HEK293 (cell line): ENCODE data around the gene TAF5.

ENCODE experiments used
- GLI4 ChIP-seq: fragments of 450-650 bp; formaldehyde crosslinking; IDR thresholded peaks from 2 replicates; pipeline ENCODE4 v1.5.1; 2016; ENCODE audit warnings: missing biosample characterization, missing genetic modification characterization
- MEIS1 ChIP-seq: sonication (generic); formaldehyde crosslinking; IDR thresholded peaks from 2 replicates; pipeline ENCODE4 v1.8.1; 2022; ENCODE audit warnings: missing genetic modification reagents, mild to moderate bottlenecking, borderline replicate concordance
- SP2 ChIP-seq: fragments of 450-650 bp; formaldehyde crosslinking; IDR thresholded peaks from 2 replicates; pipeline ENCODE4 v1.5.1; 2016; ENCODE audit warnings: missing biosample characterization, missing genetic modification characterization
- ZNF174 ChIP-seq: fragments of 450-650 bp; formaldehyde crosslinking; IDR thresholded peaks from 2 replicates; pipeline ENCODE4 v1.5.0; 2017; ENCODE audit warnings: missing biosample characterization, mild to moderate bottlenecking, missing genetic modification characterization
- ZNF311 ChIP-seq: fragments of 450-650 bp; formaldehyde crosslinking; IDR thresholded peaks from 2 replicates; pipeline ENCODE4 v1.5.1; 2017; ENCODE audit warnings: missing biosample characterization, missing genetic modification characterization, borderline replicate concordance
- ZNF423 ChIP-seq: fragments of 450-650 bp; formaldehyde crosslinking; IDR thresholded peaks from 2 replicates; pipeline ENCODE4 v1.5.1; 2016; ENCODE audit warnings: missing biosample characterization, missing genetic modification characterization
- ZNF571 ChIP-seq: fragments of 450-650 bp; formaldehyde crosslinking; IDR thresholded peaks from 2 replicates; pipeline ENCODE4 v1.5.0; 2017; ENCODE audit warnings: missing biosample characterization, missing genetic modification characterization
- ZNF585B ChIP-seq: fragments of 450-650 bp; formaldehyde crosslinking; IDR thresholded peaks from 2 replicates; pipeline ENCODE4 v1.5.1; 2016; ENCODE audit warnings: missing biosample characterization, missing genetic modification characterization
- ZSCAN16 ChIP-seq: fragments of 450-650 bp; formaldehyde crosslinking; IDR thresholded peaks from 2 replicates; pipeline ENCODE4 v1.5.1; 2016; ENCODE audit warnings: missing biosample characterization, missing genetic modification characterization
- TF ChIP-seq, protein P1 (sequence below): fragments of 450-650 bp; formaldehyde crosslinking; IDR thresholded peaks from 2 replicates; pipeline ENCODE4 v1.5.1; 2016; ENCODE audit warnings: missing biosample characterization, missing genetic modification characterization
- TF ChIP-seq, protein P2 (sequence below): fragments of 450-650 bp; formaldehyde crosslinking; IDR thresholded peaks from 2 replicates; pipeline ENCODE4 v1.5.1; 2016; ENCODE audit warnings: missing biosample characterization, missing genetic modification characterization
- TF ChIP-seq, protein P3 (sequence below): fragments of 450-650 bp; formaldehyde crosslinking; IDR thresholded peaks from 2 replicates; pipeline ENCODE4 v1.5.1; 2016; ENCODE audit warnings: missing biosample characterization, missing genetic modification characterization, borderline replicate concordance
- TF ChIP-seq, protein P4 (sequence below): fragments of 450-650 bp; formaldehyde crosslinking; IDR thresholded peaks from 2 replicates; pipeline ENCODE4 v1.5.1; 2017; ENCODE audit warnings: missing biosample characterization, missing genetic modification characterization

DNA sequence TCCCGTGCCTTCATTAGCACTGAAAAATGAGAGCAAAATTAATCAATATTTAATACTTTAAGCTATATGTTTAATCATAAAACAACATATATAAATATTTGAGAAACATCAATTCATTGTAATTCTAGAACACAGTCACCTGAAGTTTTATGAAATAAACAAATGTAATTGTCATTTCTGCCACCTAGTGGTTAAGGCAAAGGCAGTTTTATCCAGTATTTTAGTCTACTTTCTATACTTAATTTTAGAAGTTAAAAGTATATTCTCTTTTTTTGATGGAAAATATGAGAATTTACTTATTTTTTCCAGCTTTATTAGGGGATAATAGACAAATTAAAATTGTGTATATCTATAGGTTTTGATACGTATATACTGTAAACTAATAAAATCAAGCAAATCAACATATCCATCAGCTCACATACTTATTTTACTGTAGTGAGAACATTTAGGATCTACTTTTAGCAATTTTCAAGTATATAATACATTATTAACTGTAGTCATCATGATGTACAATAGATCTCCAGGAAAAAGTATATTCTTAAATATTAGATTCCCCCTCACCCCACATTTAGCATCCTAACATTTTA, 33.7 kb upstream of the TAF5 start:
- TF ChIP-seq ZNF585B (tag by site-specific recombination) (no peak), ZNF174 (tag by site-specific recombination) (no peak), MEIS1 (CRISPR knock-in tag) (no peak), ZNF423 (no peak), GLI4 (no peak), SP2 (tag by site-specific recombination) (no peak), ZNF571 (tag by site-specific recombination) (no peak), ZNF311 (tag by site-specific recombination) (no peak), ZSCAN16 (tag by site-specific recombination) (no peak)
- TF ChIP-seq, protein P1, sequence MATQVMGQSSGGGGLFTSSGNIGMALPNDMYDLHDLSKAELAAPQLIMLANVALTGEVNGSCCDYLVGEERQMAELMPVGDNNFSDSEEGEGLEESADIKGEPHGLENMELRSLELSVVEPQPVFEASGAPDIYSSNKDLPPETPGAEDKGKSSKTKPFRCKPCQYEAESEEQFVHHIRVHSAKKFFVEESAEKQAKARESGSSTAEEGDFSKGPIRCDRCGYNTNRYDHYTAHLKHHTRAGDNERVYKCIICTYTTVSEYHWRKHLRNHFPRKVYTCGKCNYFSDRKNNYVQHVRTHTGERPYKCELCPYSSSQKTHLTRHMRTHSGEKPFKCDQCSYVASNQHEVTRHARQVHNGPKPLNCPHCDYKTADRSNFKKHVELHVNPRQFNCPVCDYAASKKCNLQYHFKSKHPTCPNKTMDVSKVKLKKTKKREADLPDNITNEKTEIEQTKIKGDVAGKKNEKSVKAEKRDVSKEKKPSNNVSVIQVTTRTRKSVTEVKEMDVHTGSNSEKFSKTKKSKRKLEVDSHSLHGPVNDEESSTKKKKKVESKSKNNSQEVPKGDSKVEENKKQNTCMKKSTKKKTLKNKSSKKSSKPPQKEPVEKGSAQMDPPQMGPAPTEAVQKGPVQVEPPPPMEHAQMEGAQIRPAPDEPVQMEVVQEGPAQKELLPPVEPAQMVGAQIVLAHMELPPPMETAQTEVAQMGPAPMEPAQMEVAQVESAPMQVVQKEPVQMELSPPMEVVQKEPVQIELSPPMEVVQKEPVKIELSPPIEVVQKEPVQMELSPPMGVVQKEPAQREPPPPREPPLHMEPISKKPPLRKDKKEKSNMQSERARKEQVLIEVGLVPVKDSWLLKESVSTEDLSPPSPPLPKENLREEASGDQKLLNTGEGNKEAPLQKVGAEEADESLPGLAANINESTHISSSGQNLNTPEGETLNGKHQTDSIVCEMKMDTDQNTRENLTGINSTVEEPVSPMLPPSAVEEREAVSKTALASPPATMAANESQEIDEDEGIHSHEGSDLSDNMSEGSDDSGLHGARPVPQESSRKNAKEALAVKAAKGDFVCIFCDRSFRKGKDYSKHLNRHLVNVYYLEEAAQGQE (tag by site-specific recombination) = no peak
- TF ChIP-seq, protein P2, sequence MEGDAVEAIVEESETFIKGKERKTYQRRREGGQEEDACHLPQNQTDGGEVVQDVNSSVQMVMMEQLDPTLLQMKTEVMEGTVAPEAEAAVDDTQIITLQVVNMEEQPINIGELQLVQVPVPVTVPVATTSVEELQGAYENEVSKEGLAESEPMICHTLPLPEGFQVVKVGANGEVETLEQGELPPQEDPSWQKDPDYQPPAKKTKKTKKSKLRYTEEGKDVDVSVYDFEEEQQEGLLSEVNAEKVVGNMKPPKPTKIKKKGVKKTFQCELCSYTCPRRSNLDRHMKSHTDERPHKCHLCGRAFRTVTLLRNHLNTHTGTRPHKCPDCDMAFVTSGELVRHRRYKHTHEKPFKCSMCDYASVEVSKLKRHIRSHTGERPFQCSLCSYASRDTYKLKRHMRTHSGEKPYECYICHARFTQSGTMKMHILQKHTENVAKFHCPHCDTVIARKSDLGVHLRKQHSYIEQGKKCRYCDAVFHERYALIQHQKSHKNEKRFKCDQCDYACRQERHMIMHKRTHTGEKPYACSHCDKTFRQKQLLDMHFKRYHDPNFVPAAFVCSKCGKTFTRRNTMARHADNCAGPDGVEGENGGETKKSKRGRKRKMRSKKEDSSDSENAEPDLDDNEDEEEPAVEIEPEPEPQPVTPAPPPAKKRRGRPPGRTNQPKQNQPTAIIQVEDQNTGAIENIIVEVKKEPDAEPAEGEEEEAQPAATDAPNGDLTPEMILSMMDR (tag by site-specific recombination) = no peak
- TF ChIP-seq, protein P3, sequence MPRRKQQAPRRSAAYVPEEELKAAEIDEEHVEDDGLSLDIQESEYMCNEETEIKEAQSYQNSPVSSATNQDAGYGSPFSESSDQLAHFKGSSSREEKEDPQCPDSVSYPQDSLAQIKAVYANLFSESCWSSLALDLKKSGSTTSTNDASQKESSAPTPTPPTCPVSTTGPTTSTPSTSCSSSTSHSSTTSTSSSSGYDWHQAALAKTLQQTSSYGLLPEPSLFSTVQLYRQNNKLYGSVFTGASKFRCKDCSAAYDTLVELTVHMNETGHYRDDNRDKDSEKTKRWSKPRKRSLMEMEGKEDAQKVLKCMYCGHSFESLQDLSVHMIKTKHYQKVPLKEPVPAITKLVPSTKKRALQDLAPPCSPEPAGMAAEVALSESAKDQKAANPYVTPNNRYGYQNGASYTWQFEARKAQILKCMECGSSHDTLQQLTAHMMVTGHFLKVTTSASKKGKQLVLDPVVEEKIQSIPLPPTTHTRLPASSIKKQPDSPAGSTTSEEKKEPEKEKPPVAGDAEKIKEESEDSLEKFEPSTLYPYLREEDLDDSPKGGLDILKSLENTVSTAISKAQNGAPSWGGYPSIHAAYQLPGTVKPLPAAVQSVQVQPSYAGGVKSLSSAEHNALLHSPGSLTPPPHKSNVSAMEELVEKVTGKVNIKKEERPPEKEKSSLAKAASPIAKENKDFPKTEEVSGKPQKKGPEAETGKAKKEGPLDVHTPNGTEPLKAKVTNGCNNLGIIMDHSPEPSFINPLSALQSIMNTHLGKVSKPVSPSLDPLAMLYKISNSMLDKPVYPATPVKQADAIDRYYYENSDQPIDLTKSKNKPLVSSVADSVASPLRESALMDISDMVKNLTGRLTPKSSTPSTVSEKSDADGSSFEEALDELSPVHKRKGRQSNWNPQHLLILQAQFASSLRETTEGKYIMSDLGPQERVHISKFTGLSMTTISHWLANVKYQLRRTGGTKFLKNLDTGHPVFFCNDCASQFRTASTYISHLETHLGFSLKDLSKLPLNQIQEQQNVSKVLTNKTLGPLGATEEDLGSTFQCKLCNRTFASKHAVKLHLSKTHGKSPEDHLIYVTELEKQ = no peak
- TF ChIP-seq, protein P4, sequence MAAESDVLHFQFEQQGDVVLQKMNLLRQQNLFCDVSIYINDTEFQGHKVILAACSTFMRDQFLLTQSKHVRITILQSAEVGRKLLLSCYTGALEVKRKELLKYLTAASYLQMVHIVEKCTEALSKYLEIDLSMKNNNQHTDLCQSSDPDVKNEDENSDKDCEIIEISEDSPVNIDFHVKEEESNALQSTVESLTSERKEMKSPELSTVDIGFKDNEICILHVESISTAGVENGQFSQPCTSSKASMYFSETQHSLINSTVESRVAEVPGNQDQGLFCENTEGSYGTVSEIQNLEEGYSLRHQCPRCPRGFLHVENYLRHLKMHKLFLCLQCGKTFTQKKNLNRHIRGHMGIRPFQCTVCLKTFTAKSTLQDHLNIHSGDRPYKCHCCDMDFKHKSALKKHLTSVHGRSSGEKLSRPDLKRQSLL (tag by site-specific recombination) = no peak
